GM18909 (cell line): Measurements from ENCODE around the gene PDE11A.
"Not testable (repeated sequence)": the region's sequence is repeated elsewhere in the genome, so short reads cannot be mapped to it uniquely, and the experiment has no call there.

Source experiments
- ATAC-seq: cut with Tn5 transposase; IDR thresholded peaks from one replicate; pipeline ENCODE4 v1.9.1; 2021; ENCODE audit warnings: mild to moderate bottlenecking; ENCODE audit not compliant: unreplicated experiment, poor library complexity

The PDE11A gene

DNA sequence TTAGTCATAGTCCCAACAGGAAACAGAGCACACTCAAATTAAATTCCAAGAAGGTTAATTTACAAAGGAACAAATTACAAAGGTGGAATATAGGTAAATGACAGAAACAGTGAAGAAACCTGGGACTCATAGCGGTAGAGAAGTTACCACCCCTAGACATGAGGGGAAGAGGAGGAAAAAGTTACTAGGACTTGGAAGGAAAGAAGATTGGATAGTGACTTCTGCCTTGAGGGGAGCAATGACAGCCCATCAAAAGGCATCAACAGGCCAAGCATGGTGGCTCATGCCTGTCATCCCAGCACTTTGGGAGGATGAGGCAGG, 2.4 kb upstream of the PDE11A start:
- no peak for ATAC-seq

DNA sequence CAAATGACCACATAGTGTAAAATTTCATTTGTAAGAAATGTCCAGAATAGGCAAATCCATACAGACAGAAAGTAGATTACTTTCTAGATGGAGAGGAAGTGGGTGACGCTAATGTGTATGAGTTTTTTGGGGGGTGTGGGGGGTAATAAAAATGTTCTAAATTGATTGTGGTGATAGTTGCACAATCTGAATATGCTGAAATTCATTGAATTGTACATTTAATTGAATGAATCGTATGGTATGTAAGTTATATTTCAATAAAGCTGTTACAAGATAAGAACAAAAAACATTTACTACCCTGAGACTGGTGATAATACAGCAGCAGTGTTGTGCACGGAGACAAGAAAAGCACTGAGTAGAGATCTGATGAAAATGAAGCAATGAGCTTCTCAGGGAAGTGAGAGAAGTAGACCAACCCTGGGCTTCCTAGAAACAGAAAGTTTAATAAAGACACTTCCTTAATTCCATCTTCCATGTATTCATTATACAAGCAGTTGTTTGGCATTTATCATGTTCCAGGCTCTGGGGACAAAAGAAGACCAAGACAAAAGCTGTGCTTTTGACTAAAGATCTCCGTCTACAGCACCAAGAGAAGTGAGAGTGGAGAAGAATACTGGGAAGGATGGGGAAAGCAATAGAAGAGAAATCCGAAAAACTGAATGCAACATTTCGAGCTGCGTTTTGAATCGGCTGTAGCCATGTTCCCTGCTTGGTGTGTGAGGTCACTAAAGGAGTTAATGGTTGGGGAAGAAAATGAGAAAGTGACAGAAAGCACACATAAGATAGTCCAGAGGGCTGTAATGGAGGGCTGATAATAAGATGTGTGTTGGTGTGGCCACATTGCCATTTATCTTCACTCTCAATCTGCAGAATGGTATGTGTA, 1.8 kb upstream of the PDE11A start:
- no peak for ATAC-seq

DNA sequence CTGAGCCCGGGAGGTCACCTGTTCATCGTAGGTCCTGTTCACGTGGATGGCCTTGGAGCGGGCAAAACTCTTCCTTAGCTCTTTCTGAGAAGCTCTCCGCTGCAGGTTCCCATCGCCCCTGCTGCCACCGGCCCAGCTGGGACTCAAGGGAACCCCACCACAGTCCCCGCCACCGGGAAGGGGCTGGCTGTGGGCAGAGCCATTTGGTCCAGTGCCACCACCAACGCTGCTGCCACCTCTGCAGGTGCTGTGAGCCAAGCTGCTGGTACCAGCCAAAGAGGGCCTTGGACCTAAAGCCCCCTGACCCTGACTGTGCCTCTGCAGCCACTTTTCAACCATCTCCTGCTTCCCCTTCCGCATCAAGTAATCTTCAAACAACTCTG, 586 bp downstream of the PDE11A start:
- no peak for ATAC-seq

DNA sequence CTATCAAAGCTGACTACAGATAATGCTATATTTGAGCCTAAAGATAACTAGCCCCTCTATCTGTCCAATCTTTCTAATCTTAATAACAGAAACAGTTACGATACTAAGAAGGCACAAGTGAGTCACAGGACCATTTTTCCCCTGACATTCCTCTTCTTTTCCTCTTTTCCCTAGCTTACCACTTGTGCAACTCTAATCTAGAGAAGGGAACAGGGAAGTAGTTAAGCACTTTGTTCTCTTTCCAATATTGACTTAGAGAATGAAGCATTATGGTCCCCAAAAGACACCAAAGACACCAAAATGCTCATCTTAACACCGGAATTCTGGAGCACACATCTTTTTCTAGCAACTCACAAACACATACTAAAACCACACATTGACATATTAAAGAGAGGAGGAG, 1.8 kb downstream of the PDE11A start:
- ATAC-seq = no peak

DNA sequence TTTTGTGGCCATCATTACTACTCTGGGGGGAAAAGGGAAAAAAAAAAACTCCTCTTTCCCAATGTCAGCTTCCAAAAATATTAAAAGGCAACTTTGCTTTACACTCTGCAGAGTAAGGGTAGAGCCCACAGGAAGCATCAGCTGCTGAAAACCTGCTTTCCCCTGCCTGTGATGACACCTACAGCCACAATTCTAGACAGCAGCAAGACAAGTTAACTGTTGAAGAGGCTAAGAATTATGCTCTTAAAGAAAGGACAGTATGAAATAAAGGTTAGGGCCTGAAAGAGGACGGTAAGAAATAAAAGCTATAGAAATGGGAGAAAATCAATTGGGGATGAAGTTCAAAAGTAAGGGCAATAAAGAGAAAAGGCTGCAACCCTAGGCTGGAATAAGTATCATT, 3.0 kb downstream of the PDE11A start:
- no peak for ATAC-seq

DNA sequence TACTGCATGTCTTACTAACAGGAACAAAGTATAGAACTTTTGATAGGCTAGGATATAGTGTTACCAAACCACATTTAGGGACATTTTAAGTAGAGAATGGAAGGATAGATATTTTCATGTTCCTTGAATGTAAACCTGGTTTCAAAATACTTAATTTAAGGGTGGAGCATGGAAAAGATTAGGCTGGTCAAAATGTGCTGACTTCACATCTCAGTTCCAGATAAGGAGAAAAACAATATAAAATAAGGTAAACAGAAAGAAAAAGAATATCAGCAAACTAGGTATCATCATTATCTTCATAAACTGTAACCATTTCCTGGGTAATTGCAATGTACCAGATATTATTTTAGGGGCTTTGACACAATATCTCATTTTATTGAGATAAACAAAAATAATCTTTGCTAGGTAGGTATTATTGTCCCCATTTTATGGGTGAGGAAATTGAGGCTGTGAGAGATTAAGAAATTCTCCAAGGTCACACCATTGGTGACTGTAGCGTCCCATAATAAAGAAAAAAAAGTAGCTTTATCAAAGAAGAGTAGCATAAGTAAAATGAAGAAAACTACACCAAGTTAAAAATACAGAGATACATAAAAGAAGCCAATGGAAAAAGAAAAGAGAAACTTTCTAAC, 3.6 kb downstream of the PDE11A start:
- ATAC-seq = no peak

DNA sequence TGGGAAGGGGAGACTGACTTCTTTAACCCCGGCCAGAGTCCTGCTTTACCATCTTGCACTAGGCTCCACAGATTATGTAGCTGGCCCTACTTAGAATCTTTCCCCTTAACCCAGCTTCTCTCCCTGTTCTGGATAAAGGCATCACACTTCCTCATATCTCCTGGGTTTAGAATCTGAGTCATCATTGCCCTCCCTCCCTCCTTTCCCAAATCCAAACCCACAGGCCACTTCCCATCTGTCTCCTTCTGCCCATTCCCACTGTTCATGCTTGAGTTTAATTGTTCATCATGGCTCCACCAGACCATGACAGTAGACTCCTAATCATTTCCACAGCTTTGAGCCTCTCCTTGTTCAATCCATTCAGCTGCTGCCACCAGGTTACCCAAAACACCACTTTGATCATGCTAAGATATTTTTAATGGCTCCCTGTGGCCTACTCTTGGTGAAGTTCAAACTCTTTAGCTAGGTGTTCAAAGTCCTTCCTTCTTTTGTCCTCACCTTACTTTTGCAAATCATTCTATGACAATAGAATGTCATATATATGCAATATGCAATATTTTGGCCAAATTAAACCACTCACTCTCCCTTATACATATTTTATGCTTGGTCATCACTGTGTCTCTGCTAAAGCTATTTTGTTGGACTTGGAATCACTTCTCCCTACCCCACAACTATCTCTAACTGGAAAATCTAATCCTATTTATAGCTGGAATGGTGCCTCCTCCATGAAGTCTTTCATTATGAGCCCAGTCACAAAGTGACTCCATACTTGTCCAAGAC, 5.5 kb downstream of the PDE11A start:
- ATAC-seq = no peak

DNA sequence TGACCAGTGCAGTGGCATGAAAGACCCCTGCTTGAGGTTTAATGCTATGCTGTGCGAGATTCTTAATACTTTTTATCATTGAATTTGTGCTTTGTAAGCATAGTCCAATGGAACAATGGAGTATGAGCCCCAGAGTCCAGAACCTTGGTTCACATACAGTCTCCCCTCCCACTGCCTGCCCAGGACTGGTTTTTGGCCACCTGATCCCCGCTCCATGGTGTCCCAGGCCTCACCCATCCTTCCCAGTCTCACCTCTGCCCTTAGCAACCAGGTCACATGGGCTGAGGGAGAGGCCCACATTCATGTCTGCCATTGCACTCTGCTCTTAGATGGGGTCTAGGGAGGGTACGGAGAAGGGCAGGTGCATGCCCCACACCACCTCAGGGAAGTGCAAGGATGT, 6.3 kb downstream of the PDE11A start:
- ATAC-seq = no peak

DNA sequence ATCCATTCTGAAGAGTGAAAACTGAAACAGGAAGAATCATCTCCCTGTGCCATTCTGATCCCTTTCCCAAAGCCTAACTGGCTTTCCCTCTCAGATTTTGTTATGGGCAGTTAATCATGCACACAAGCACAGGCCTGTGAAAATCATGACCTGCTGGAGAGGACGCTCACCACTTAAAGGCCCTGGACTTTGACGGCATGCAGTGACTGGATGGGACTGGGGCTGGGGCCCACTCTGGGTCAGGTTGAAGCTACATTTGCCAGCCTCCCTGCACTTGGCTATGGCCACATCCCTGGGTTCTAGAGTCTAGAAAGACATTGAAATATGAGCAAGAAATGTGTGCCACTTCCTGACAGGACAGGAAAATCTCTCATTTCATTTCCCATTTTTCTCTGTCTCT, 12.9 kb downstream of the PDE11A start:
- no peak for ATAC-seq

DNA sequence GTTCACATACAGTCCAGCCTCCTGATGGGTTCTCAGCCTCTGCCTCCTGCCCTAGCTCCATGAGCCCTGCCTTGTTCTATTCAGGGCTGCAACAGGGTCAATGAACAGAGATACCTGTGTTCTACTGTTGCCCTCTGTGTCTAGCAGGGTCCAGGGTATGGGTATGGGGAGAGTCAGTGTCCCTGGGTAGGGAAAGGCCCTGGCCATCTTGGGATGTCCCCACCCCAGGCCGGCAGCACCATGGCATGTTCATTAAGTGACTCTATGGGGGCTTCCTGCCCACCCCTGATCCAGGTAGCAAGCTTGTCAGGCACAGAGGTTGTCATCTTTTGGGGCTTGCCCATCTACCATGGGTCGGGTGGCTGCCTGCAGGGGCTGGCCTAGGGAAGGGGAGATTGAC, 13.5 kb downstream of the PDE11A start:
- ATAC-seq = no peak

DNA sequence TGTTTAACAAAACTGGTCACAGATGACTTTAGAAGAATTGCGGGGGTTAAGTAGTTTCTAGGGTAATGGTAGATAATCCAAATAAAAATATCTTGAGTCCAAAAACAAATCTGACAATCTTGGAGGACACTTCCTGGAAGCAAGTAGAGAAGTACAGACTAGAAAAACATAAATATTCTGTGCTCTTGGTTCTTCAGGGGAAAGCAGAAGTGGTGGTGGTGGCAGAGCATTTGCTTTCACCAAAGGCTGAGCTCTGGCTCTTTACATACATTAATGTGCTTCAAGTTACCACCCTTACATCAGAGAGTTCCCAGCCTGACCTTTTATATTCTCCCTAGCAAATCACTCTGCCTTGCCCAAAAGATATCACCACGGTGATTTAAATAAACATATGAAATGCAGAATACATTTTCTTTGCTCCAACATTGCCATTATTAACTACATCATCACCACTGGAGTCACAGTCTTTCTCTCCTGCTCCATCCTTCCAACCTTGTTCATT, 15.3 kb downstream of the PDE11A start:
- no peak for ATAC-seq

DNA sequence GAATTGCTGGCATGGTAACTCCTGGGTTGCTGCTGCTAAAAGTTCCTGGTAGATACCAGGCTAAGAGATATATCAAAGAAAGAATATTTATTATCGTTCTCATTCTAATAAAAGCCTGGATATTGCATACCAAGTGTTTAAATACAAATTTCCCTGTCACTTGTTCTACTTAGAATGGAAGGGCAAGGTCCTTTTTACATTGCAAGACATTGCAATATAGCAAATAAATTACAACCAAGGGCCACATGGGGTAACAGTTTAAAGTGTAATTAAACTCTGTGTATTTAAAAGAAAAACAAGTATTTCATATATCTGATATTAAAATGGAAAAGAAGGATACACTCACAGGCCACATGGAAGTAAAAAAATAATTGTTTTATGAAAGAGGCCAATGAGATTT, 16.2 kb downstream of the PDE11A start:
- no peak for ATAC-seq

DNA sequence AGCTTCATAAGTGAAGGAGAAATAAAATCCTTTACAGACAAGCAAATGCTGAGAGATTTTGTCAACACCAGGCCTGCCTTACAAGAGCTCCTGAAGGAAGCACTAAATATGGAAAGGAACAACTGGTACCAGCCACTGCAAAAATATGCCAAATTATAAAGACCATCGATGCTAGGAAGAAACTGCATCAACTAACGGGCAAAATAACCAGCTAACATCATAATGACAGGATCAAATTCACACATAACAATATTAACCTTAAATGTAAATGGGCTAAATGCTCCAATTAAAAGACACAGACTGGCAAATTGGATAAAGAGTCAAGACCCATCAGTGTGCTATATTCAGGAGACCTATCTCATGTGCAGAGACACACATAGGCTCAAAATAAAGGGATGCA, 21.3 kb downstream of the PDE11A start:
- ATAC-seq = not testable (repeated sequence)

DNA sequence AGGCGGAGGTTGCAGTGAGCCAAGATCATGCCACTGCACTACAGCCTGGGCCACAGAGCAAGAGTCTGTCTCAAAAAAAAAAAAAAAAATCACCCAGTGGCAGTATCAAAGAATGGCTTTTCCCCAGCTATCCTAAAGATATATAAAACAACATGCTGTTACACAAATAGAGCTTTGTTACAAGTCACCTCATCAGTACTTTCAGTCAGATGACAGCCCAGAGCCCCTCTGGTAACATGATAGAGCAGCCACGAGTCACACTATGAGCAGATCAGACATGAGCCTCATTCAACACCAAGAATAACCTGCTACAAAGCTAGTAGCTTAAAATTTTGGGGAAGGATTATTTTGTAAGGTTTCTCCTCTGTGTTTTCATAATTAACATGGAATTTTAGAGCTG, 25.2 kb downstream of the PDE11A start:
- no peak for ATAC-seq

DNA sequence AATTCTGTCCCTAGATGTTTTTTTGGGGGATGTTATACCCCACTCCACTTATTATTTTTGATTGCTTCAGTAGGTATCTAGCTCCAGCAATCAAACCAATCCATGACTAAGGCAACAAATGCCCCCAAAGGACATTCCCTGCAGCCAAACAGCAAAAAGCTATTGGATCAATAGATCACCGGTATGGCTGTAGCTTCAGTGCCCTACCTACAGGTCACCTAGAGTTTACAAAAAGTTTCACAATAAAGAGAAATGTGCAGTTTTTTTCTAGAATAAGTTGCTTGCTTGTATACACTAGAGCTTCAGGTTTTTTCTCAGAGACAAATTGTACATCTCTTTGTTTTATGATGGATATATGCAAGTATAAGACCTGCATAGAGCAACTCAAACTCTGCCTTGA, 27.7 kb downstream of the PDE11A start:
- ATAC-seq = no peak

DNA sequence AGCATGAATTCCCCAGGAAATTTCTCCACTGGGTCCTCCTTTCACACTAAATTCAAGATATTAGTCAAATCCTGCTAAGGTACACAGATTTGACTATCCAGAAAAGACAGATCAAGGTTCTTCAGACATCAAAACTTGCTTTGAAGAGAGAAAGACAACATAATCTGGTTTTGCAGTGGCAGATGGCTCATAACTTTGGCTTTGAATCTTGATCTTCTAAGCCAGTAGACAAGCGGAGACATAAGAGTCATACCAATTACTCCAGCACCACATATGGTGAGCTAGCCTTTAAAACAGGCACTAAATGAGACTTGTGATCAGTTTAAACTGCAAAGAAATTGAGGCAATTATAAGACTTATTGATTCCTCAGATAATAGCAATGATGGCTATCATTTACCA, 29.3 kb downstream of the PDE11A start:
- ATAC-seq = no peak

DNA sequence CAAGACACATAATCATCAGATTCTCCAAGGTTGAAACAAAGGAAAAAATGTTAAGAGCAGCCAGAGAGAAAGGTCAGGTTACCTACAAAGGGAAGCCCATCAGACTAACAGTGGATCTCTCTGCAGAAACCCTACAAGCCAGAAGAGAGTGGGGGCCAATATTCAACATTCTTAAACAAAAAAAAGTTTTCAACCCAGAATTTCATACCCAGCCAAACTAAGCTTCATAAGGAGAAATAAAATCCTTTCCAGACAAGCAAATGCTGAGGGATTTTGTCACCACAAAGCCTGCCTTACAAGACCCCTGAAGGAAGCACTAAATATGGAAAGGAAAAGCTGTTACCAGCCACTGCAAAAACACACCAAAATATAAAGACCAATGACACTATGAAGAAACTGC, 39.0 kb downstream of the PDE11A start:
- ATAC-seq = not testable (repeated sequence)

DNA sequence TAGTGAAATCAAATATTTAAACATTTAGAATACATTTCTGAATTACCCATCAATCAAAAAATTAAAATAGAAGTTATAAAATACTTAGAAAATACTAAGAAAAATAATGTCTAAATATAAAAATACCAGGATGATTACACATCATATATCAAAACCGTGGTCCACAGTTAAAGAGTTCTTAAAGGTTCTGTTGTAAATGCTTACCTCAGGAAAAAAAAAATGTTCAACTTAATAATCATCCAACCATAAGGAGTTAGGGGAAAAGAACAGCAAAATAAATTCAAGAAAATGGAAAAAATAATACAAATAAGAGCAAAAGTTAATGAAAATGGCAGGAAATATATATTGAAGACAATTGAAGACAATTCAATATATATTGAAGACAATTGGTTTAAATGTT, 43.2 kb downstream of the PDE11A start:
- no peak for ATAC-seq

DNA sequence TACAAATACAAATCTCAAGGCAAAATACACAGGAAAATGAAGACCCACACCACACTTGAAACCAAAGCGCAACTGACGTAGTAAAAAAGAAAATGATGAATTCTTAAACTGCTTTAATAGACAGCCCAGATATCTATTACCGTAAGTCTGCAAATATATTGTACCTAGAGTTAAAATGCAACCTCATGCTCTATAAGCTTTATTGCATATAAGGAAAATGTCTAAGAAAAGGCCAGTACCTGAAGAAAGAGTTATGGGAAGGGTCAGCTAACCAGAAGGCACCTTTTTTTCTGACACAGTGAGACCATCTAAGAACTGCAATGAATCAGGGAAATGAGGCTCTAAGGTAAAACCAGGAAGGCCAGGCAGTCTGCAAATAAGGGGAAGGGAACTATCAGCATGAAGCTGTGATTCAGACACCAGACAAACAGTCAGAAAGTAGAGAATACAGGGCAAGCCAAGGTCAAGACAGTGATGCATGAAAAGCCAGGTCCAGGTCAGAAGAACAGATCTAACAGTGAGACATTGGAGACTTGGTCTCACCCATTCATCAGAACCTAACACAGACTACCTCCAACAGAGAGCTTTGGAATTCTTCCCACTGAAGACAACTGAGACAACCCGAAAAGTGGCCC, 46.9 kb downstream of the PDE11A start:
- no peak for ATAC-seq

DNA sequence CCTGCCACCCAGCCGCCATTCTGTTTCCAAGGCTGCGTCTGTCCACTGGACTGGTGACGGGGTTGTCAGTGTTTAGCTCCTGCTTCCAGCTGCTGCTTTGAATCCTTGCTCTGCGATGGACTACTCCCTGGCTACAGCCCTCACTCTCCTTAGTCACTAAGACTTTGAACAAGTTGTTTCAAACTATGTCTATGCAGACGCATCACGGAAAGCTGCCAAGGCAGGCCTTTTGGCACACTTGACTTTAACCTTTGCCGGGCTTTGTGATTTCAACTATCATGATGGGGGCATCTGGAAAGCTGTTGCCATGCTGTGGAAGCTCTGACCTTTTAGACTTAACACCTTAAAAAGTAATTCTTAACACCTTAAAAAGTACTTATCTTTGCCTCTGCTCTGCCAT, 54.4 kb downstream of the PDE11A start:
- no peak for ATAC-seq

DNA sequence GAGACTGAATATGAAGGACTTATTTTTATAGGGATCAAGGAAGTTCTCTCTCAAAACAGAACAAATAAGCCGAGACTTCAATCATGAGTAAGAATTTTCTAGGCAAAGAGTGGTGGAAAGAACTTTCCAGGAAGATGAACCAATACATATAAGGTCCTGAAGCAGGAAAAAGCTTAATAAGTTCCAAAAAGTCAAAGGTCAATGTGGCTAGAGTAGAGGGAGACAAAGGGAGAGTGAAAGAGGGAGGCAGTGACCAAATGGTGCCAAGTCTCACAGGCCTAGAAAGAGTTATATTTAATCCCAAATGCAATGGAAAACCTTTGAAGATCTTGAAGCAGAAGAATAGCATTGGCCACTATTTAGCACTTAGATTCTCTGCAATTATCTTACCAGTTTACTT, 56.0 kb downstream of the PDE11A start:
- no peak for ATAC-seq
